HG02870 (cell line): ENCODE measurements around the gene AGBL3.

Experiments used
- ATAC-seq: cut with Tn5 transposase; IDR thresholded peaks from one replicate; pipeline ENCODE4 v1.9.1; 2021; ENCODE audit warnings: mild to moderate bottlenecking, moderate library complexity; ENCODE audit not compliant: unreplicated experiment

The AGBL3 gene

GRCh38 chr7:135143885-135144668 is 157.8 kb downstream of the AGBL3 start:
- no peak for ATAC-seq

- no peak for ATAC-seq
Measured at GRCh38 chr7:135147341-135147898, 161.1 kb downstream of the AGBL3 start.

GRCh38 chr7:135147899-135148721 is 161.8 kb downstream of the AGBL3 start, which contains the start of gene TMEM140:
TMEM140 (plus strand) TSS chr7:135148072; CDS start chr7:135164442, 16,370 bp downstream.
- peak; percentile 60 for ATAC-seq

GRCh38 chr7:135150072-135150782 is 163.9 kb downstream of the AGBL3 start:
- no peak for ATAC-seq

- ATAC-seq = no peak
Measured at GRCh38 chr7:135151132-135151531, 164.8 kb downstream of the AGBL3 start.

GRCh38 chr7:135151533-135151932 is 165.2 kb downstream of the AGBL3 start:
- ATAC-seq = no peak

GRCh38 chr7:135152442-135152841 is 166.1 kb downstream of the AGBL3 start:
- ATAC-seq = no peak

DNA sequence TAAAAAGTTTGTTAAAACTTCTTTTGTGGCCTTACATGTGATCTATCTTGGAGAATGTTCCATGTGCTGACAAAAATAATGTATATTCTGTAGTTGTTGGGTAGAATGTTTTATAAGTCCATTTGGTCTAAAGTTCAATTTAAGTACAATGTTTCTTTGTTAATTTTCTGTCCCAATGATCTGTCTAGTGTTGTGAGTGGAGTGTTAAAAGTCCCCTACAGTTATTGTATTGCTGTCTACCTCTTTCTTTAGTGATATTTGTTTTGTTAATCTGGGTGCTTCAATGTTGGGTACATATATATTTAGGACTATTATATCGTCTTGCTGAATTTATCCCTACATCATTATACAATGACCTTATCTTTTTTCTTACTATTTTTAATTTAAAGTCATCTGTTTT is 168.4 kb downstream of the AGBL3 start:
- no peak for ATAC-seq

- no peak for ATAC-seq
Measured at GRCh38 chr7:135156290-135156689, 170.0 kb downstream of the AGBL3 start.

- no peak for ATAC-seq
Measured at GRCh38 chr7:135158141-135158655, 171.9 kb downstream of the AGBL3 start.

DNA sequence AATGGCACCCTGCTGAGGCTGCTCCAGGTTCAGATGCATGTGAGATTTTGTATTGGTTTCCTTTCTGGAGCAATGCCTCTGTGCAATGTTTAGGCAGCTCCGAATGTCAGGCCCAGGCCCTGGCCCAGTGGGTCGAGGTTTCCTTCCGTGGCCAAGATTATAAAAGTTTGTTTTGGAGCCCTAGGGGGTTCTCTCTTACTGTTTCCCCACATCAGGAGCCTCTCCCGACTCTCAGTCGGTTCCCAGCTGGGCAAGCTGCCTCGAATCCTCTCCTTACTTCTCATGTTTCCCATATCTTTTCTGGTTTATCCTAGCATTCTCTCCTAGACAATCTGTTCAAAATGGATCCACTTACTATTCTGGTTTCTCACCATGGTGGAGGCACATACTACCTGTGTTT is 172.6 kb downstream of the AGBL3 start:
- ATAC-seq = no peak

GRCh38 chr7:135159359-135160085 is 173.2 kb downstream of the AGBL3 start:
- ATAC-seq = no peak

DNA sequence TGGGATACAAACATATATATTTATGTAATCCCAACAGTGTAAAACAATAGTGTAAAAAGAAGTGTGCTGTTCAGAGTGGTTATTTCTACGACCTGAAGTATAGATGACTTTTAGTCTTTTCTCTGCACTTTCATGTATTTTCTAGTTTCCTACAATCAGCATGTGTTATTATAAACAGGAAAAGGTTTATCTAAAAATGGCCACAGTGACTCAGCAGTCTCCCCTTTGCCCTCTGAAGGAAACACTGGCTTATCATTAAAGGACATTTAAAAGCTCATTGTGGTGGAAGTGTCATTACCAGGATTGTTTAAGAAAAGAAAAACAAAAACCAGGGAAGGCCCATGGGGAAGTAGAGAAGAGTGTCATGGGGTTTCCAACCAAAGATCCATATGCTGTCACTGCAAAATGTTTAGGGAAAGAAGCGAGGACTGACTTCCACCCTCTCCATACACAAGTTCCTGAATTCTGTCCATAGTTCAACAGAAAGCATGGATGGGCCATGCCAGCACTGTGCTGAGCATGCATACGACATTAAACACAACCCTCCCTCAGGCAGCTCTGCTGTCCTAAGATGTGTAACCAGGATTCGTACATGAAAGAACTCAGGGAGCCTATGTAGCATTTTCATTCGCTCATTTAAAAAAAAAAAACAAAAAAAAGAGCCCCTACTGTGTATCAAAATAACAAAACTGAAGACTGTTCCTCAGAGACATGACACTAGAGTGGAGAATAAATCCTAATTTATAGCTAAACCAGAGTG is 174.0 kb downstream of the AGBL3 start:
- ATAC-seq = no peak

DNA sequence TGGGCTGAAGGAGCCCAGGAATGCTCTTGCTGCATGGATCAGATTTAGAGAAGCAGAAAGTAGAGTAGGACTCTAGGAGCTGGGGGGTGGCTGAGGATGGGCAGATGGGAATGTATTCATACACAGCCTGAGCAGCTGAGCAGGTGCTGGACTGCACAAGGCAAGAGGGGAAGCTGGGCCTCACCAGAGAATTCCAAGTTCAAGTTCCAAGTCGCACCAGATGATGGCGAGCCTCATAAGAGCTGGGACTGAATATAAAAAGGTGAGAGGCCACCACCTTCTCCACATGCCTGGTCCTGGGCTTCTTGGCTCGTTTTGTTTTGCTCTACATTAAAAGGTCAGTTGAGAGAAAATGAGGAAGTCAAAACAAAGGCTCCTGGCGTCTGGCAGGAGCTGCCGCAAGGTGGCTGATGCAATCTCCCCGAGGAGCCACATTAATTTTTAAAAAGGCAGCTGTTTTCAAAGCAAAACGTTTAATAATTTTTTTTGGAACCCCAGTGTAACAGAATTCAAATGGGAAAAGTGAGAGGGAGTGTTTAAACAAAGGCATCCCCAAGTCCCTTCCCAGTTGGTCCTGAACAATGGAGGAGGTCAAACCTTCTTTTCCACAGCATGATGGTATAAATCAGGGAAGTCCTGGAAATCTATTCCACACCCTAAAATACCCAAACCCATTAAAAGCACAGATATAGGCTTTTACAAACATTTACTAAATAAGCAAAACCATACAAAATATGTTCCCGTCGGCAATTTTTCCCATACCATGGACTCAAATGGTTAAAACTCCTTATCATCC is 174.7 kb downstream of the AGBL3 start:
- no peak for ATAC-seq

DNA sequence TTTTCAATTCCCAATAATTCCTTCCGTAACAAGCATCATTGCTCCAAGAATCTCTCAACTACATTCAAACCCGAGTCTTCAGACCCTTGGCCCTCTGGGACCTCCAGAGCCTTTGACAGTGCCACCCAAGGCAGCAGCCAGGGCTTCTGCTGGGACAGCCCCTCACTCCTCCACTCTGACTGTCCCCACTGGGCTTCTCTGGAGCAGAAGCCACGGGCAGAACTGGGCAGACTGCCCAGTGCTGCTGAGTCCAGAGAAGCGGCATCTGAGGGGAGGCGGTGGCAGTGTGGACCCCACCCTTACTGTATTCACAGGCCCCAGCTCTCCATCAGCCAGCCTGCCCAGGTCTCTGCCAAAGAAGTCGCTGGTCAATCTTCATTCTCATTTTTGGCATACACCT is 175.4 kb downstream of the AGBL3 start:
- no peak for ATAC-seq

GRCh38 chr7:135162382-135163001 is 176.2 kb downstream of the AGBL3 start:
- no peak for ATAC-seq

DNA sequence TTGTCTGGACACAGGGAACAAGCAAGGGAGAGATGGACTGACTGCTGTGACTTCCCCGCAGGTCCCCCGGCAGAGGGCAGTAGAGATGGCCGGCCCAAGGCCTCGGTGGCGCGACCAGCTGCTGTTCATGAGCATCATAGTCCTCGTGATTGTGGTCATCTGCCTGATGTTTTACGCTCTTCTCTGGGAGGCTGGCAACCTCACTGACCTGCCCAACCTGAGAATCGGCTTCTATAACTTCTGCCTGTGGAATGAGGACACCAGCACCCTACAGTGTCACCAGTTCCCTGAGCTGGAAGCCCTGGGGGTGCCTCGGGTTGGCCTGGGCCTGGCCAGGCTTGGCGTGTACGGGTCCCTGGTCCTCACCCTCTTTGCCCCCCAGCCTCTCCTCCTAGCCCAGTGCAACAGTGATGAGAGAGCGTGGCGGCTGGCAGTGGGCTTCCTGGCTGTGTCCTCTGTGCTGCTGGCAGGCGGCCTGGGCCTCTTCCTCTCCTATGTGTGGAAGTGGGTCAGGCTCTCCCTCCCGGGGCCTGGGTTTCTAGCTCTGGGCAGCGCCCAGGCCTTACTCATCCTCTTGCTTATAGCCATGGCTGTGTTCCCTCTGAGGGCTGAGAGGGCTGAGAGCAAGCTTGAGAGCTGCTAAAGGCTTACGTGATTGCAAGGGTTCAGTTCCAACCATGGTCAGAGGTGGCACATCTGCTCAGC is 178.2 kb downstream of the AGBL3 start:
- no peak for ATAC-seq

- ATAC-seq = no peak
Measured at GRCh38 chr7:135165862-135166261, 179.6 kb downstream of the AGBL3 start.
